ENCODE data around the gene HFE. TPM values are rescaled to one million over a fixed set of nuclear protein-coding genes. Genes with fewer than 3 reads are reported as not detected.
A peak's percentile ranks its signal among the peaks of the same experiment; 100 is the strongest.

HFE gene
- total and polyA plus RNA-seq, 4 donors, result 6.3 to 12.7 (median 8.2) TPM

DNA sequence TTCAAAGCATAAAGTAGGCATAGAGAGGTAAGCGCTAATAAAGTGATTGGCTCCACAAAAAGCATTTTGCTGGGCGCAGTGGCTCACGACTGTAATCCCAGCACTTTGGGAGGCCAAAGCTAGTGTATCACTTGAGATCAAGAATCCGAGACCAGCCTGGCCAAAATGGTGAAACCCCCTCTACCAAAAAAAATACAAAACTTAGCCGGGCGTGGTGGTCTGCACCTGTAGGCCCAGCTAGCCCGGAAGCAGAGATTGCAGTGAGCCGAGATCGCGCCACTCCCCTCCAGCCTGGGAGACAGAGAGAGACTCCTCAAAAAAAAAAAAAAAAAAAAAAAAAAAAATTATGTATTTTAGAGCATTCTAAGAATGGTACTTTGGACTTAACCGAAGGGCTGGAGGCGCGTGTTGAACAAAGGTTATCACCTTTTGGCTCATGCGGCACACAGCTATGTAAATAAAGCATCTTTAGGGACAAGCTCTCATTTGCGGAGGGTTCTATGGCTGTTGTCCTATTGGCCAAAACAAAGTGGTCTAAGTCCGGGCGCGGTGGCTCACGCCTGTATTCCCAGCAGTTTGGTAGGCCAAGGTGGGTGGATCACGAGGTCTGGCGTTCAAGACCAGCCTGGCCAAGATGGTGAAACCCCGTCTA is 17.4 kb downstream of the HFE start:
- 16% methylated on average over 22 of the region's 22 CpGs for WGBS
- peak overlapping the region; percentile 68 to 81 for H3K9ac ChIP-seq (ENCODE audit: low read depth in 1 of 2, low read length in 2 of 2)
- no peak for DNase-seq (ENCODE audit: low spot score)
- H3K27ac ChIP-seq (ENCODE audit: low read depth in 1 of 2, low read length in 2 of 2), result peak overlapping the region; percentile 71 to 79
- no peaks in the 10 kb centered on the region for H3K27me3 ChIP-seq (ENCODE audit: control insufficient read depth in 4 of 4, insufficient read depth in 4 of 4, low read length in 3 of 4)
- no peaks in the 10 kb centered on the region for H3K36me3 ChIP-seq (ENCODE audit: control insufficient read depth in 4 of 4, insufficient read depth in 3 of 4, low read depth in 1 of 4, low read length in 3 of 4)
- H3K4me1 ChIP-seq (ENCODE audit: control insufficient read depth in 4 of 4, insufficient read depth in 4 of 4, low read length in 3 of 4), result peaks cover 0 to 15% (median 3%) of the 10 kb centered on the region in 4 donors
- H3K4me3 ChIP-seq (ENCODE audit: low read depth in 1 of 3, low read length in 3 of 3), result peak overlapping the region; percentile 21 to 45 (median 42)
- no peaks in the 10 kb centered on the region for H3K9me3 ChIP-seq (ENCODE audit: control insufficient read depth in 4 of 4, low read length in 3 of 4)
- TF ChIP-seq ZBTB33 (IDR thresholded peaks at IDR 0.05), result no peak
- peak; percentile 83 for TF ChIP-seq NR2F2 (IDR thresholded peaks at IDR 0.05)
- peak; percentile 92 for TF ChIP-seq SP1 (IDR thresholded peaks at IDR 0.05)
- TF ChIP-seq RAD21 (IDR thresholded peaks at IDR 0.05), result peak in 1 of 2 donors; percentile 28
- TF ChIP-seq YY1 (IDR thresholded peaks at IDR 0.05), result no peak
- TF ChIP-seq HNF4G (IDR thresholded peaks at IDR 0.05), result peak; percentile 94
- TF ChIP-seq TAF1 (conservative IDR thresholded peaks at IDR 0.05), result peak; percentile 48
- peak; percentile 94 to 96 for TF ChIP-seq HNF4A (conservative IDR thresholded peaks at IDR 0.05)
- TF ChIP-seq, protein P1, sequence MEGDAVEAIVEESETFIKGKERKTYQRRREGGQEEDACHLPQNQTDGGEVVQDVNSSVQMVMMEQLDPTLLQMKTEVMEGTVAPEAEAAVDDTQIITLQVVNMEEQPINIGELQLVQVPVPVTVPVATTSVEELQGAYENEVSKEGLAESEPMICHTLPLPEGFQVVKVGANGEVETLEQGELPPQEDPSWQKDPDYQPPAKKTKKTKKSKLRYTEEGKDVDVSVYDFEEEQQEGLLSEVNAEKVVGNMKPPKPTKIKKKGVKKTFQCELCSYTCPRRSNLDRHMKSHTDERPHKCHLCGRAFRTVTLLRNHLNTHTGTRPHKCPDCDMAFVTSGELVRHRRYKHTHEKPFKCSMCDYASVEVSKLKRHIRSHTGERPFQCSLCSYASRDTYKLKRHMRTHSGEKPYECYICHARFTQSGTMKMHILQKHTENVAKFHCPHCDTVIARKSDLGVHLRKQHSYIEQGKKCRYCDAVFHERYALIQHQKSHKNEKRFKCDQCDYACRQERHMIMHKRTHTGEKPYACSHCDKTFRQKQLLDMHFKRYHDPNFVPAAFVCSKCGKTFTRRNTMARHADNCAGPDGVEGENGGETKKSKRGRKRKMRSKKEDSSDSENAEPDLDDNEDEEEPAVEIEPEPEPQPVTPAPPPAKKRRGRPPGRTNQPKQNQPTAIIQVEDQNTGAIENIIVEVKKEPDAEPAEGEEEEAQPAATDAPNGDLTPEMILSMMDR (IDR thresholded peaks at IDR 0.05; ENCODE audit: low read depth, low read length, missing input control), result no peak
- TF ChIP-seq EGR1 (IDR thresholded peaks at IDR 0.05; ENCODE audit: low read depth in 2 of 2), result peak; percentile 62 to 82
- peak; percentile 95 for TF ChIP-seq FOXA1 (IDR thresholded peaks at IDR 0.05)
- peak; percentile 96 for TF ChIP-seq FOXA2 (IDR thresholded peaks at IDR 0.05)
- TF ChIP-seq GABPA (IDR thresholded peaks at IDR 0.05 in 1 of 2, conservative IDR thresholded peaks at IDR 0.05 in 1 of 2), result no peak
- TF ChIP-seq, protein P2, sequence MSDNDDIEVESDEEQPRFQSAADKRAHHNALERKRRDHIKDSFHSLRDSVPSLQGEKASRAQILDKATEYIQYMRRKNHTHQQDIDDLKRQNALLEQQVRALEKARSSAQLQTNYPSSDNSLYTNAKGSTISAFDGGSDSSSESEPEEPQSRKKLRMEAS (IDR thresholded peaks at IDR 0.05), result peak; percentile 60
- TF ChIP-seq, protein P3, sequence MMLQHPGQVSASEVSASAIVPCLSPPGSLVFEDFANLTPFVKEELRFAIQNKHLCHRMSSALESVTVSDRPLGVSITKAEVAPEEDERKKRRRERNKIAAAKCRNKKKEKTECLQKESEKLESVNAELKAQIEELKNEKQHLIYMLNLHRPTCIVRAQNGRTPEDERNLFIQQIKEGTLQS (IDR thresholded peaks at IDR 0.05), result no peak
- TF ChIP-seq RXRA (IDR thresholded peaks at IDR 0.05), result peak; percentile 78 to 84
- TF ChIP-seq JUND (IDR thresholded peaks at IDR 0.05), result peak; percentile 55 to 56
- TF ChIP-seq, protein P4, sequence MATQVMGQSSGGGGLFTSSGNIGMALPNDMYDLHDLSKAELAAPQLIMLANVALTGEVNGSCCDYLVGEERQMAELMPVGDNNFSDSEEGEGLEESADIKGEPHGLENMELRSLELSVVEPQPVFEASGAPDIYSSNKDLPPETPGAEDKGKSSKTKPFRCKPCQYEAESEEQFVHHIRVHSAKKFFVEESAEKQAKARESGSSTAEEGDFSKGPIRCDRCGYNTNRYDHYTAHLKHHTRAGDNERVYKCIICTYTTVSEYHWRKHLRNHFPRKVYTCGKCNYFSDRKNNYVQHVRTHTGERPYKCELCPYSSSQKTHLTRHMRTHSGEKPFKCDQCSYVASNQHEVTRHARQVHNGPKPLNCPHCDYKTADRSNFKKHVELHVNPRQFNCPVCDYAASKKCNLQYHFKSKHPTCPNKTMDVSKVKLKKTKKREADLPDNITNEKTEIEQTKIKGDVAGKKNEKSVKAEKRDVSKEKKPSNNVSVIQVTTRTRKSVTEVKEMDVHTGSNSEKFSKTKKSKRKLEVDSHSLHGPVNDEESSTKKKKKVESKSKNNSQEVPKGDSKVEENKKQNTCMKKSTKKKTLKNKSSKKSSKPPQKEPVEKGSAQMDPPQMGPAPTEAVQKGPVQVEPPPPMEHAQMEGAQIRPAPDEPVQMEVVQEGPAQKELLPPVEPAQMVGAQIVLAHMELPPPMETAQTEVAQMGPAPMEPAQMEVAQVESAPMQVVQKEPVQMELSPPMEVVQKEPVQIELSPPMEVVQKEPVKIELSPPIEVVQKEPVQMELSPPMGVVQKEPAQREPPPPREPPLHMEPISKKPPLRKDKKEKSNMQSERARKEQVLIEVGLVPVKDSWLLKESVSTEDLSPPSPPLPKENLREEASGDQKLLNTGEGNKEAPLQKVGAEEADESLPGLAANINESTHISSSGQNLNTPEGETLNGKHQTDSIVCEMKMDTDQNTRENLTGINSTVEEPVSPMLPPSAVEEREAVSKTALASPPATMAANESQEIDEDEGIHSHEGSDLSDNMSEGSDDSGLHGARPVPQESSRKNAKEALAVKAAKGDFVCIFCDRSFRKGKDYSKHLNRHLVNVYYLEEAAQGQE (IDR thresholded peaks at IDR 0.05), result peak; percentile 69
